HG02759 (cell line): ENCODE data around the gene DYDC2.
A peak's percentile ranks its signal among the peaks of the same experiment; 100 is the strongest.
"Not testable (repeated sequence)": the region's sequence is repeated elsewhere in the genome, so short reads cannot be mapped to it uniquely, and the experiment has no call there.

Experiments
- ATAC-seq: cut with Tn5 transposase; IDR thresholded peaks from one replicate; pipeline ENCODE4 v1.9.1; 2021; ENCODE audit warnings: mild to moderate bottlenecking, moderate library complexity; ENCODE audit not compliant: unreplicated experiment

The DYDC2 gene, protein sequence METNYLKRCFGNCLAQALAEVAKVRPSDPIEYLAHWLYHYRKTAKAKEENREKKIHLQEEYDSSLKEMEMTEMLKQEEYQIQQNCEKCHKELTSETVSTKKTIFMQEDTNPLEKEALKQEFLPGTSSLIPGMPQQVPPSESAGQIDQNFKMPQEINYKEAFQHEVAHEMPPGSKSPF

DNA sequence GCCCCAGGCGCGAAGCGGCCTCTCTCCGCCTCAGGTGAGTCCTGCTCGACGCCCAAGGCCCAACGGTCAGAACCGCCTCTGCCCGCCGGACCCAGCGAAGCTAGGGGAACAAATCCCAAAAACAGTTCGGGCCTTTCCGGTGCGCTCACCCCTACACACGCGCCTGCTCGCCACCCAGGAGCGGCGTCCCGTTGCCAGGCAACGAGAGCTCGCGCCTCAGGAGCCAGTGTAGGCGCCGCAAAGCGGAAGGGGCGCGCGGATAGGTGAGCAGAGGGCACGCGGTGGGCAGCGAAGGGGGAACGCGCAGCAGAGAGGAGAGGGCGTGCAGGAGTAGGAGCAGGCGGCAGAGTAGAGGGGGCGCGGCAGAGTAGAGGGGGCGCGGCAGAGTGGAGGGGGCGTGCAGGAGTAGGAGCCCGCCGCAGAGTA, at the start of gene DYDC2, which contains the start of gene DYDC1:
Gene DYDC2, plus strand, starts transcription at position 219 of the 426 bp plus-strand sequence. CDS start 5,663 bp downstream, outside the sequence.
Gene DYDC1, minus strand, starts transcription at position 193 of the 426 bp plus-strand sequence. CDS start 4,154 bp downstream, outside the sequence.
- ATAC-seq, result peak; percentile 96

DNA sequence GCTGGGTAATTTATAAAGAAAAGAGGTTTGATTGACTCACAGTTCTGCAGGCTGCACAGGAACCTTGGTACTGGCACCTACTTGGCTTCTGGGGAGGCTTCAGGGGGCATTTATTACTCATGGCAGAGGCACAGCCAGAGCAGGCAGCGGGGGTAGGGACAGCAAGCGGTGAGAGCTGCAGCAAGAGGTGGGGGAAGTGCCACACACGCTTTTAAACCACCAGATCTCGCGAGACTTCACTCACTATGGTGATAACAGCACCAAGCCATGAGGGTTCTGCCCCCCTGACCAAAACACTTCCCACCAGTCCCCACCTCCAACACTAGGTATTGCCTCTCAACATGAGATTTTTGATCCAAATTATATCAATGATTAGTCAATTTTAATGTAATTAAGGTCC, 43.1 kb upstream of the DYDC2 start:
- ATAC-seq, result no peak

DNA sequence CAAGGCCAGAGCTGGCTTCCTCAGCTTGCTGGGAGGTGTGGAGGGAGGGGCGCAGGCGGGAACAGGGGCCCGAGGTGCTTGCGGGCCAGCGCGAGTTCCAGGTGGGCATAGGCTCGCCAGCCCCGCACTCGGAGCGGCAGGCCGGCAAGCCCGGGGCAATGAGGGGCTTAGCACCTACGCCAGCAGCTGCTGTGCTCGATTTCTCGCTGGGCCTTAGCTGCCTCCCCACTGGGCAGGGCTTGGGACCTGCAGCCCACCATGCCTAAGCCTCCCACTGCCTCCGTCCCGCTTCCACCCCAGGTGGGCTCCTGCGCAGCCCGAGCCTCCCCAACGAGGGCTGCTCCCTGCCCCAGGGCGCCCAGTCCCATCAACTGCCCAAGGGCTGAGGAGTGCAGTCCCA, 41.2 kb upstream of the DYDC2 start:
- ATAC-seq, result no peak

DNA sequence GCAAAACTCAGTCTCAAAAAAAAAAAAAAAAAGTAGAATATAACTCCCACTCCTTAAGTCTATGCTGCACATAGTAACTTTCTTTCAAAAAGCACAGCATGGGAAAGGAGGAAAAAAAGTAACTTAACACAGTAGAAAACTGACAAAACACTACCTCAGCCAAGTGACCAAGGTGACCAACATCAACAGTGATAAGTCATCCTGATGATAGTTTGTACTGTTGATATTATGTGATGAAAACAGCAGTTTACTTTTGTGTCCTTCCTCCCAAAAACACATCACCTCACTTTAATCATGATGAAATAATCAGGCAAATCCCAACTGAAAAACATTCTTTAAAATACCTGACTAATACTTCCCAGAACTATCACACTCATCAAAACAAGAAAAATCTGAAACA, 37.8 kb upstream of the DYDC2 start:
- ATAC-seq, result no peak

DNA sequence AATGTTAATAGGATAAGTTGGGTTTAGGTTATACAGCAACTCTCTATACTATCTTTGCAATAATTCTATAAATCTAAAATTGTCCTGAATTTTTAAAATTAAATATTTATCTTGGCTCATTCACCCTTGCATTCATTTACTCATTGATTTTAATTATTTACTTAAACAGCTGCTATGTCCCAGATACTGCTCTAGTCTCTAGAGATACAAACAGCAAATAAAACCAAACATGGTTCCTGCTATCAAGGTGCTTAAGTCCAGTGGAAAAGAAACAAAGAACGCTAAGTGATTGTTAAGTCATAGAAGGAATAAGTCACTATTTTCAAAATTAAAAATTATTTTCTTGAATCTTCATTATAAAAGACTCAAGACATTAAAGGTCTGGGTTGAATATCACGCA, 37.3 kb upstream of the DYDC2 start:
- no peak for ATAC-seq

DNA sequence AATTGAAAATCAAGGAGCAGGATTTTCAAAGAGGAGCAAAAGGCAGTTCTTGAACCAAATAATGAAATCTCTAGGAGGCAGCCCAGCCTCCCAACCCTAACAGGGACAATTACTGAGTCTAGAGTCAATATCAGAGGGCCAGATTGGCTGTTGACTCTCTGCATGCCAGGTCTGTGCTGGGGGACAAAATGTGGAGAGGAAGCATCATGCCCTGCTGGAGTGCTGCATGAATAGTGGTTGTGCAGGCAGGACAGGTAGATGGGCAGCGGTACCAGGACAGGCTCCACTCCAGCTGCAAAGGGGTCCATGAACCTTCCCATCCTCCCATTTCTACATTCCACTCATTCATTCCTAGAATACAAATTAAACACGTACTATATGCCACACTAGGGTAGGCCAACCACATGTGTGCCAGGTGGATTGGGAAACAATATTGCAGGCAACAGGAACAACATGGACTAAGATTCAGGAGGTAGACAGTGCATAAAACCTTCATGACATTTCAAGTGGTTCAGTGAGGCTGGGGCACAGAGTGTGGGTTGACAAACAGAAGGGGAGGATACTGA, 36.8 kb upstream of the DYDC2 start:
- ATAC-seq, result no peak

DNA sequence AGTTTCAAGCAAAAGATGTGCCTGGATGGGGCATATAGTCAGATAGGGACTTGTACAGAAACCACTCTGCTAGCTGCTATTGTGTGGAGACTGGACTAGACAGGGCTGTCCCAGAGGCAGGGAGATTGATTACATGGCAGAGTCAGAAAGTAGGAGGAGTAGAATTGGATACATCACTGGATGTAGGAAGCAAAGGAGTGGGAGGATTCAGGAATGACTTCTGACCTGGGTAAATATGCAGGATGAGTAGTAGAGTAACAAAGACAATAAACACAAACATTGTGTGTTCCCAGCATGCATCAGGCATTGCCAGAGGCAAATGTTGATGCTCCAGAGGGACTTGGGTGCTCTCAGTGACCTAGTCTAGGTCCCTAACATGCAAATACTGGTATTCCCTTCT, 36.2 kb upstream of the DYDC2 start:
- ATAC-seq, result no peak

DNA sequence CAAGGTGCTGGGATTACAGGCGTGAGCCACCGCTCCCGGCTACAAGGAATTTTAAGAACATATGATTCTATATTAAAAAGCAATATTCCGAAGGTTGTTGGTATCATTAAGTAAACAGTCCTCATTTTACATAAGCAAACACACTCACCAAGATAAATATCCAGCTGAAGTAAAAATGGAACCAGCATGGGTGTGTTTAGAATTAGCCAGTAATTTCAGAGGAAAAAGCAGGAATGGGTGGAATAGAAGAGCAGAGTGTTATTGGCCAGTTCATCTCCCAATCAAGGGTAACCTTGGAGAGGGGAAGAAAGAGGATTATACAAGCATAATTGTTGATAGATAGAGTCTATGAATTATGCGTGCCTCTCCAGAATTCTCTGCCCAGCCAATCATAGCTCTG, 35.4 kb upstream of the DYDC2 start:
- ATAC-seq, result no peak

DNA sequence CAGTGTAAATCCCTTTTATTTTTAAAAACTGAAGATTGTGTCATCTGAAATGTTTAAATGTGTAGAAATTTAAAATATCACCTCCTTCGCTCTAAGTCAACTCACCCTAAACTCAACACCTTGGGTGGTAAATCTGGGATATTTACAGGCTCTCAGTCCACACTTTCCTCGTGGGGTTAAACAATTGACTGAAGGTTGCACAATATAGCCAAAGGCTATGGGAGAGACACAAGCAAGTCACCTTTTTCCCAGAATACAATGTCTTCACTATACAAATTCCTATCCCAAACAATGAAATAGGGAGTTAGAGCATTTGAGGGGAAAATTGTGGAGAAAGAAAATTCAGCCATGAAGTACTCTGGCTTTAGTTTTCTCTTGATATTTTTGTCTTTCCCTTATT, 34.4 kb upstream of the DYDC2 start:
- no peak for ATAC-seq

DNA sequence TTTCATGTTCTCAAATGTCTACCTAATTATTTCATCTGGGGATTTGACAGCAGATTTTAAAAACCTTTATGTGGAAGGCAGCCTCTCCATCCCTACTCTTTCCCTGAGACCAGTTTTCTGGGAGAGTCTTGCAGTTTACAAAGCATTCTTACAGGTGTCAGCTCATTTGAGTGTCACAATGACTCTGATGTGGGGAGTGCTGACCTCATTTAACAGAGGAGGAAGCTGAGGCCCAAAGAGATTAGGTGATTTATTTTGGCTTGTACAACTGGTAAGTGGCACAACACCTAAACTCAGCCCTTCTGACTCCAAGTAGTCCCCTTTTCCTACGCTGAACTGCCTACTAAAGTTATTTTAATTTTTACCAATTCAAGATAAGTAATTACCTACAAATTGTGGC, 33.9 kb upstream of the DYDC2 start:
- ATAC-seq, result no peak

DNA sequence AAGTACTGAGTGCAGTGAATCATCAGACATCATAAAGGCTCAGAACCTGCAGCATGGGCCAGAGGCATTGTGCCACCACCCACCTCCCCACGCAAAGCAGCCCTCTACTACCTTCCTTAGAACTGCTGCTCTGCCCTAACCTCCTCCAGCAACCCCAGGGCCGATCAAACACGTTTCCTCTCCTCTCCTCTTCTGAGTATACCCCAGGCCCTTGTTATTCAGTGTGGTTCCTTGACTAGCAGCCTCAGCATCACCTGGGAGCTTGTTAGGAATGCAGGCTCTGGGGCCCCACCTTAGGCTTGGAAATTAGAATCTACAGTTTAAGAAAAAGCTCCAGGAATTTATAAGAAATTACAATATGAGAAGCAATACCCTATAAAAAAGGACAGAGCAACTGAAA, 33.3 kb upstream of the DYDC2 start:
- ATAC-seq, result no peak

DNA sequence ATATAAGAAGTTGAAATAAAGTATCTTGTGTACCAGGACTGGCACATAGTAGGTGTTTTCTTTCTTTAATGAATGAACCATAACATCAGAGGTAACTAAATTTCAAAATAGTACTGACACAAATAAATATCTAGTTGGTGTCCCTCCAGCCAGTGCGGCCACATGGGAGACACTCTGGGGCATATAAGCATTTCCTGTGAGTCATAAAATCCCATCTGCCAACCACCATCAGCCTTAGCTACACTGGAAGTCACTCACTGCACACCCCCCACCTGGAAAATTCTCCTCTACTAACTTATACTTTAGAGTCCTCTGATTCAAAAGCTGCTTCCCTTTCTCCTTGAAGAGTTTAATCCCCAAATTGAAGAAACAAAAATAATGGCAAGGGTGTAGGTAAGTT, 32.5 kb upstream of the DYDC2 start:
- ATAC-seq, result no peak

DNA sequence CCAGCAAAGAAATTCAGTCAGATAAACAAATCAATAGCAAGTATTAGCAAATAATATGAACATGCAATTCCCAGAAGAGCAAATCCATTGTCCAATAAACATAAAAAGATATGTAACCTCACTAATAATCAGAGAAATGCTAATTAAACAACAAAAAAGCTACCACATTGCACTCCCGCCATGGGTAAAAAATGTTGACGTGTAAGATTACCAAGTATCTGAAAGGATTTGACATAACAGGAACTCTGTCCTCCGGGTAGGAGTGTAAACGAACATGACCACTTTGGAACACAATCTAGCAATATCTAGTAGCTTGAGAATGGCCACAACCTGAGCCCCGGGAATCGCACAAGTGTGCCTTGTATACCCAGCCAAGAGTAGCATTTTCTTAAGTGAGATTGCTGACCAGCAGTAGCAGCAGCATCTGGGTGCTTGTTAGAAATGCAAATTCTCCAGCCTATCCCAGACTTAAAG, 31.7 kb upstream of the DYDC2 start:
- ATAC-seq, result no peak

DNA sequence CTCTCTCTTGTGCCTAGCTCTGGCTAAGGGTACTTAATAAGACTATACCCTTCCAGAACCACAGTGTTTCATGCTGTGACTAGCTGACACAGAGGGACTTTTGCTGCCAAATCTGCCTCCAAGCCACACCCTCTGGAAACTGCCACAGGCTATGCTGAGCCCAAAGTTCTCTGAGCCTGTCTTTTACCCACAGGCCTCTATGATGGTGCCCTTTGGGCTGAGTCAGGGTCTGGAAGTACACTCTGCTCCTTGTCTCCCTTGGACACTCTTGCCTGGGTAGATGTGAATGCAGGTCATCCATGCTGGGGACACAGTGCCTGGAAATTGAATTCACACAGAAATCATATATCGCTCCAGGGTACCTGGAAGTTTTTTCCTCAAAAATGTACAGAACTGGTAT, 22.6 kb upstream of the DYDC2 start:
- no peak for ATAC-seq

DNA sequence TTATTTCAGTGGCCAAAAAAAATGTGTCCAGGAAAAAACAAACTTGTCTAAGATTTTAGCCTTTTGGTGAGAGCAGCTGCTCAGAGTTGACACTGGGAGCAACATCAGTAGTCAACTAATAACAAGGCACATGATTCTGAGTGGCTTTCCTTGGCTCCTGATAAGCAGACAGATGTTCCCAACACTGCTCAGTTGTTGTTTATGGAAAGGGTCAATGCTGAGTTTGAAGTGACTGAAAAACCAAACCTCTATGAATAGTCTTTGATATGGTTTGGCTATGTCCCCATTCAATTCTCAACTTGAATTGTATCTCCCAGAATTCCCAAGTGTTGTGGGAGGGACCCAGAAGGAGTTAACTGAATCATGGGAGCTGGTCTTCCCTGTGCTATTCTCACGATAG, 12.3 kb upstream of the DYDC2 start:
- ATAC-seq, result no peak

DNA sequence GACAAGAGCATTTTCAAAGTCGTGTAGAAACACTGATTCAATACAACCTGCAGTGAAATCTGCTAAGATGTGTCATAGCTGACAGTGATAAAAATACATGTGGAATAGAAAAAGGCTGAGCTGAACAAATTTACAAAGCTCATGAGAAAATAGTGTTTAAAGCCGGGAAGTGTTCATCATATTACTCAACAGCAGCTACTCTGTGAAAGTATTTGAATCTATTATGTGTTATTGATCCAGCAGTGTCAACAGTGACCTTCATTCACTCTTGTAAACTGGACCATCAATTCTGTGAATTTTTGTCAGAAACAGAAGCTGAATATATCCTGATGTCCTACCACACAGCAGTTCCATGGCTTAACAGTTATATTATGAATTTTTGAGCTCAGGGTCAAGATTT, 11.7 kb upstream of the DYDC2 start:
- ATAC-seq, result no peak

DNA sequence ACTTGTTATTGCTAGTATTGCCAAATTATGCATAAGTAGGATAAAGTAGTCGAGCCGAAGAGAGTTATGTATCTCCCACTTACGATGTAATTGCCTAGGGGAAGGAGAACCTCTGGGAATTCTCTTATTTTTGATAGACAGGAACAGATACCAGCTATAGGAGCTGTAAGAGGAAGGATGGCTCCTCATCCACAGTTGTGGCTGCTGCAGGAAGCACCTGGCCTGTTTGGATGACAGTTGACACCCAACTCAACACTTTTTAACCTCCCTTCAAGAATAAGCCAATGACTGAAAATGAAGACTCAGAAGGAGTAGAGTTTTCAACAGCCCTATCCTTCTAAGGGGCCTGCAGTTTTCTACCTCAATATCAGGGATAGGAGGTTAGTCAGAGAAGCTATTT, 6.3 kb upstream of the DYDC2 start:
- ATAC-seq, result no peak

DNA sequence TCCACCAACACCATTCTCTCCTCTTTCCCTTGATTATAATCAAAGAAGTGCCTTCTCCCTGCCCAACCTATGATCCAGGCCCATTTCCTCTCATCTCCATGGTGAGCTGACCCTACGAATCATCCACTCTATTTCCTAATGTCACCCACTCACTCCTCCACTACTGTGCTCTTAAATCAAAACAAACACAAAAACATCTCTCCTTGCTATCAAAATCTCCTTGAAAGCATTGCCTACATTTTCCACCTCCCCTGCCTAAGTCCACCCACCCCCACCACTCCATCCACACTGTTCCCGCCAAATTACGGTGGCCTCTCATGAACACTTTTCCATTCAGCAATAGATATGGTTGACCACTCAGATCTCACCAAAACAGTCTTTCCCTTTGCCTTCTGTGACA, 5.4 kb upstream of the DYDC2 start:
- ATAC-seq, result no peak

DNA sequence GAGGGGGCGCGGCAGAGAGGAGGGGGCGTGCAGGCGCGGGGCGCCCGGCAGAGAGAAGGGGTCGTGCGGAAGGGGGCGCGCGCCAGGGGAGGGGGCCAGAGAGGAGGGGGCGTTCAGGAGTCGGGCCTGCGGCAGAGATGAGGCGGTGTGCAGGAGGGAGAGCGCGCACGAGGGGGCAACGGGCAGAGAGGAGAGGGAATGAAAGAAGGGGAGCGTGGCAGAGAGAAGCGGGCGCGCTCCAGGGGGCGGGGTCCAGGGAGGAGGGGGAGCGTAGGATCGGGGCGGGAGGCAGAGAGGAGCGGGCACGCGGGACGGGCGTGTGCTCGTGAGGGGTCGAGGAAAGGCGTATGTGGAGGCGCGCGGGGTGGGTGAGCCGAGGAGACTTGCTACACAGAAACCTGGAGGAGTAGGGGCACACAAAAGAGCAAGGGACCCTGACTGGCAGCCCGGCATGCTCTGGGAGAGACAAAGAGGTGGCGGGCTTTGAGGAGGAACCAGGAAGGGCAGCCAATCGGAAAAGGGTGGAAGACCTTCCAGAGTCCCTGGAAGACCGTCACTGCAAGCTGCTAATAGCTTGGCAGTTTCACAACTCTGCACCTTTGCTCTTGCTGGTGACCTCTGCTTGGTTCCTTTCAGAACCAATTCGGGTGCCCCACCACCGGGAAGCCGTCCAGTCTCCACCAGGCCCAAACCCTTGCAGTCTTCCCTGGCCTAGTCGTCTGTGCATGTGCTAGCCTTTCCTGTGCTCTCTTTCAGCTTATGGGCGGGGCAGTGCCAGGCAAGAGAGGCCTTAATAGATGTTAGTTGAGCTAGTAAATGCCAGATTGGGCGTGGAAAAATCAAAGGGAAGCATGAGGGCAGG, 639 bp downstream of the DYDC2 start:
- no peak for ATAC-seq

DNA sequence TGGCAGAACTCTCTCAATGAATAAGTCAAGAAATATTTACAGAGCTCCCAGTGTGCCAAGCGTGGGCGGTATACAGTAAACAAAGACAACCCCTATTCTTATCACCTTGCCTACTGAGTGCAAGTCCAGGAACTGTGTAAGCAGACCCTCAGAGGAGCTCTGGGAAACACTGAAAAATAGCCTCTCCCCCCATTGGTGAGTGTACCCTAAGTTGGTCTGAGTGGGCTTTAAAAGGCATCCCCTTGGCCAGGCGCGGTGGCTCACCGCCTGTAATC, 1.2 kb downstream of the DYDC2 start:
- no peak for ATAC-seq

DNA sequence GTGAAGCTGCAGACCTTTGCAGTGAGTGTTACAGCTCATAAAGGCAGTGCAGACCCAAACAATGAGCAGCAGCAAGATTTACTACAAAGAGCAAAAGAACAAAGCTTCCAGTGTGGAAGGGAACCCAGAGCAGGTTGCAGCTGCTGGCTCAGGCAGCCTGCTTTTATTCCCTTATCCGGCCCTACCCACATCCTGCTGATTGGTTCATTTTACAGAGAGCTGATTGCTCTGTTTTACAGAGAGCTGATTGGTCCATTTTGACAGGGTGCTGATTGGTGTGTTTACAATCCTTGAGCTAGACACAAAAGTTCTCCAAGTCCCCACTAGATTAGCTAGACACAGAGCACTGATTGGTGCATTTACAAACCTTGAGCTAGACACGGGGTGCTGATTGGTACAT, 2.3 kb downstream of the DYDC2 start:
- not testable (repeated sequence) for ATAC-seq

DNA sequence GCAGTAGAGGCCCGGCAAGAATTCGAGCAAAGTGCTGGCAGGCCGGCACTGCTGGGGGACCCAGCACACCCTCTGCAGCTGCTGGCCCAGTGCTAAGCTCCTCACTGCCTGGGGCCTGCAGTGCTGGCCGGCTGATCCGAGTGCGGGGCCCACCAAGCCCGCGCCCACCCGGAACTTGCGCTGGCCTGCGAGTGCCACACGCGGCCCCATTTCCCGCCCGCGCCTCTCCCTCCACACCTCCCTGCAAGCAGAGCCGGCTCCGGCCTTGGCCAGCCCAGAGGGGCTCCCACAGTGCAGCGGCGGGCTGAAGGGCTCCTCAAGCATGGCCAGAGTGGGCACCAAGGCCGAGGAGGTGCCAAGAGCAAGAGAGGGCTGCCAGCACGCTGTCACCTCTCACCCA, 3.1 kb downstream of the DYDC2 start:
- no peak for ATAC-seq
